ENCODE data around the gene CACNA1B. TPM values are rescaled to one million over a fixed set of nuclear protein-coding genes. Genes with fewer than 3 reads are reported as not detected.

CACNA1B gene
- total RNA-seq, 6 experiments from 2014 or later = not detected

GRCh38 chr9:138118601-138119071, 241.1 kb downstream of the CACNA1B start:
- TF ChIP-seq, protein P1, sequence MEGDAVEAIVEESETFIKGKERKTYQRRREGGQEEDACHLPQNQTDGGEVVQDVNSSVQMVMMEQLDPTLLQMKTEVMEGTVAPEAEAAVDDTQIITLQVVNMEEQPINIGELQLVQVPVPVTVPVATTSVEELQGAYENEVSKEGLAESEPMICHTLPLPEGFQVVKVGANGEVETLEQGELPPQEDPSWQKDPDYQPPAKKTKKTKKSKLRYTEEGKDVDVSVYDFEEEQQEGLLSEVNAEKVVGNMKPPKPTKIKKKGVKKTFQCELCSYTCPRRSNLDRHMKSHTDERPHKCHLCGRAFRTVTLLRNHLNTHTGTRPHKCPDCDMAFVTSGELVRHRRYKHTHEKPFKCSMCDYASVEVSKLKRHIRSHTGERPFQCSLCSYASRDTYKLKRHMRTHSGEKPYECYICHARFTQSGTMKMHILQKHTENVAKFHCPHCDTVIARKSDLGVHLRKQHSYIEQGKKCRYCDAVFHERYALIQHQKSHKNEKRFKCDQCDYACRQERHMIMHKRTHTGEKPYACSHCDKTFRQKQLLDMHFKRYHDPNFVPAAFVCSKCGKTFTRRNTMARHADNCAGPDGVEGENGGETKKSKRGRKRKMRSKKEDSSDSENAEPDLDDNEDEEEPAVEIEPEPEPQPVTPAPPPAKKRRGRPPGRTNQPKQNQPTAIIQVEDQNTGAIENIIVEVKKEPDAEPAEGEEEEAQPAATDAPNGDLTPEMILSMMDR (IDR thresholded peaks at IDR 0.05) = no peak
- H3K27me3 Mint-ChIP-seq (ENCODE audit: insufficient read depth) = peaks cover 4% of the 10 kb centered on the region; the same call in 1 of the 2 replicates
- DNase-seq = no peak
- peaks cover 70% of the 10 kb centered on the region for H3K9me3 Mint-ChIP-seq
- no peaks in the 10 kb centered on the region; the same call in 1 of the 2 replicates for H3K36me3 Mint-ChIP-seq (ENCODE audit: low read depth)
- no peak overlapping the region for H3K4me3 Mint-ChIP-seq
- H3K4me1 Mint-ChIP-seq (ENCODE audit: low read depth) = no peaks in the 10 kb centered on the region
- H3K27ac Mint-ChIP-seq = no peak overlapping the region

DNA sequence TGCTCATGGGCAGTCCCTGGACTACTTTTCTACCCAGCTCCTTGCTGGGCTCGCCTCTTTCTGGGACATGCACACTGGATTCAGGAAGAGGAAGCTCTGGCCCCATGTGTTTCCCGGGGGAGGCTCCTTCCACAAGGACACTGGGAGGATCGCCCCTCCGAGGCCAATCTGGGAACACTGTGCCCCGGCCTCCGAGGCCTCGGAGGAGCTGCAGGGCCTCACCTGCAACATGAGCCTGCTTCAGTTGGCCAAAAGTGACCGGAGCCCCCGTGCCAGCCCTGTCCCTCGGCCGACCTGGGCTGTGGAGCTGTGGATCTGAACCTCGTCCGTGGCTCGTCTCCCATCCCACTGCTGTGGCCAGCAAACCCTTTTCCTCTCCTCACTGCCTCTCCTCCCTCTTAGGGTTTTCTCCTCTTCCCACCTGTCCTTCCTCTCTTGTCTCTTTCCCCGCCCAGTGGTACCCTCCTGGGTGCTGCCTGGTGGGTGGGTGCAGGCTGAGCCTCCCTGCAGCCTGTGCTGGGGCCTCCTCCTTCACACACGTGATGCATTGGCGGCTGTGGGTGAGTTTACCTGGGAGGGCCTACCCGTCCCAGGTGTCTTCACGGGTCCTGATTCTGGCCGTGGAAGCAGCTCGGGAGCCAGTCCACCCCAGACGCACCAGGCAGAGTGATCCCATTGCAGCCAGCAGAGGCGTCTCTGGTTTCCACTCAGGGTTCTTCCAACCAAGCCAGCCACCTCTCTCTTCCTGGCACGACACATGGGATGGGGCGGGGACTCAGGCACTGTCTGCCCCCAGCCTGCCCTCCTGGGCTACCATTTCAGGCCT, 241.8 kb downstream of the CACNA1B start:
- TF ChIP-seq, protein P1 (IDR thresholded peaks at IDR 0.05) = no peak
- peaks cover 73% of the 10 kb centered on the region for H3K9me3 Mint-ChIP-seq
- no peaks in the 10 kb centered on the region; the same call in 1 of the 2 replicates for H3K36me3 Mint-ChIP-seq (ENCODE audit: low read depth)
- no peak overlapping the region for H3K27ac Mint-ChIP-seq
- H3K27me3 Mint-ChIP-seq (ENCODE audit: insufficient read depth) = peaks cover 4% of the 10 kb centered on the region; the same call in 1 of the 2 replicates
- H3K4me1 Mint-ChIP-seq (ENCODE audit: low read depth) = no peaks in the 10 kb centered on the region
- no peak for DNase-seq
- H3K4me3 Mint-ChIP-seq = no peak overlapping the region

DNA sequence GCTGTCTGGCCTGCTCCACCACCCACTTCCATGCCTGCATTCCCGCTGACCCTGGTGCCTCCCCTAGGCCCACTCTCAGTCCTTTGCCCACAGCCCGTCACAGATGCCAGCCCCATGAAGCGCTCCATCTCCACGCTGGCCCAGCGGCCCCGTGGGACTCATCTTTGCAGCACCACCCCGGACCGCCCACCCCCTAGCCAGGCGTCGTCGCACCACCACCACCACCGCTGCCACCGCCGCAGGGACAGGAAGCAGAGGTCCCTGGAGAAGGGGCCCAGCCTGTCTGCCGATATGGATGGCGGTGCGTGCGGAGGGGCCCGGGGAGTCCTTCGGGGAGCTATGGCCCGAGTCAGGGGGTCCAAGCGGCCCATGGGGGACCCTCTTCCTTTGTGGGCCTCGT, 242.5 kb downstream of the CACNA1B start:
- Mint-ChIP-seq H3K36me3 (ENCODE audit: low read depth) (no peaks in the 10 kb centered on the region; the same call in 1 of the 2 replicates), H3K4me3 (no peak overlapping the region), H3K9me3 (peaks cover 72% of the 10 kb centered on the region), H3K4me1 (ENCODE audit: low read depth) (no peaks in the 10 kb centered on the region), H3K27ac (no peak overlapping the region), H3K27me3 (ENCODE audit: insufficient read depth) (peaks cover 4% of the 10 kb centered on the region; the same call in 1 of the 2 replicates)
- no peak for DNase-seq
- TF ChIP-seq, protein P1 (IDR thresholded peaks at IDR 0.05) = no peak

DNA sequence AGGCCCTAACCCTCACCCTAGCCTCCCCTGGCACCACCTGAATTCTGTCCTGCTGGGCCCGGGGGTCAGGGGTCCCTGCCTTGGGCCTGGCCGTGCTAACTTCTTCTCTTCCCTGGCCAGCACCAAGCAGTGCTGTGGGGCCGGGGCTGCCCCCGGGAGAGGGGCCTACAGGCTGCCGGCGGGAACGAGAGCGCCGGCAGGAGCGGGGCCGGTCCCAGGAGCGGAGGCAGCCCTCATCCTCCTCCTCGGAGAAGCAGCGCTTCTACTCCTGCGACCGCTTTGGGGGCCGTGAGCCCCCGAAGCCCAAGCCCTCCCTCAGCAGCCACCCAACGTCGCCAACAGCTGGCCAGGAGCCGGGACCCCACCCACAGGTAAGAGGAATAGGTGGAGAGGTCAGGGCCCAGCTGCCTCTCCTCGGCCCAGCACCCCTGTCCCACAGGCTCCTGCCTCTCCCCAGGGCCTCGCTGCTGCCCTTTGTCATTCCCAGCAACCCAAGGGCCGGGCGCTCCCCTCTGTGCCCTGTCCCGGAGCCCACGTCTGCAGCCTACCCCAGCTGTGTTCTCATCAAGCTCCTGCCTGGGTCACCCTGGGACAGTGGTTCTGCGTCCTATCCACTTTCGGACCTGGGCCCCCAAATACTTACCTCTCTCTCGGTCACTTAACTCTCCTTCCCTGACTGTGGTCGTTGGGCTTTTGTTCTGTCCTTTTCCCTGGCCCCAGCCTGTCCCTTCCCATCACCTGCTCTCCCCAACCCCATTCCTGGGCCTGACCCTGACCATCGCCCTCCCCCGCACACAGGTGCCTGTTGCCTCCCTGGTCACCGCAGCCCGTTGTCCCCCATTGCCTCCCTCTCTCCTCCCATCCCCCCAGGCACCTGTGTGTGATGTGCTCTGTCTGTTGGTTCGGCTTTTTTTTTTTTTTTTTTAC, 243.2 kb downstream of the CACNA1B start:
- no peak overlapping the region for H3K27ac Mint-ChIP-seq
- H3K9me3 Mint-ChIP-seq = peaks cover 75% of the 10 kb centered on the region
- TF ChIP-seq, protein P1 (IDR thresholded peaks at IDR 0.05) = no peak
- no peaks in the 10 kb centered on the region; the same call in 1 of the 2 replicates for H3K36me3 Mint-ChIP-seq (ENCODE audit: low read depth)
- no peaks in the 10 kb centered on the region for H3K4me1 Mint-ChIP-seq (ENCODE audit: low read depth)
- no peak for DNase-seq
- H3K27me3 Mint-ChIP-seq (ENCODE audit: insufficient read depth) = peaks cover 4% of the 10 kb centered on the region; the same call in 1 of the 2 replicates
- no peak overlapping the region for H3K4me3 Mint-ChIP-seq

DNA sequence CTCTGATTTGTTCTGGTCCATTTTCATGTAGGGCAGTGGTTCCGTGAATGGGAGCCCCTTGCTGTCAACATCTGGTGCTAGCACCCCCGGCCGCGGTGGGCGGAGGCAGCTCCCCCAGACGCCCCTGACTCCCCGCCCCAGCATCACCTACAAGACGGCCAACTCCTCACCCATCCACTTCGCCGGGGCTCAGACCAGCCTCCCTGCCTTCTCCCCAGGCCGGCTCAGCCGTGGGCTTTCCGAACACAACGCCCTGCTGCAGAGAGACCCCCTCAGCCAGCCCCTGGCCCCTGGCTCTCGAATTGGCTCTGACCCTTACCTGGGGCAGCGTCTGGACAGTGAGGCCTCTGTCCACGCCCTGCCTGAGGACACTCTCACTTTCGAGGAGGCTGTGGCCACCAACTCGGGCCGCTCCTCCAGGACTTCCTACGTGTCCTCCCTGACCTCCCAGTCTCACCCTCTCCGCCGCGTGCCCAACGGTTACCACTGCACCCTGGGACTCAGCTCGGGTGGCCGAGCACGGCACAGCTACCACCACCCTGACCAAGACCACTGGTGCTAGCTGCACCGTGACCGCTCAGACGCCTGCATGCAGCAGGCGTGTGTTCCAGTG, 244.0 kb downstream of the CACNA1B start:
- TF ChIP-seq, protein P1 (IDR thresholded peaks at IDR 0.05) = no peak
- H3K36me3 Mint-ChIP-seq (ENCODE audit: low read depth) = no peaks in the 10 kb centered on the region; the same call in 1 of the 2 replicates
- H3K27me3 Mint-ChIP-seq (ENCODE audit: insufficient read depth) = no peaks in the 10 kb centered on the region
- H3K4me1 Mint-ChIP-seq (ENCODE audit: low read depth) = no peaks in the 10 kb centered on the region
- H3K9me3 Mint-ChIP-seq = peaks cover 70% of the 10 kb centered on the region
- DNase-seq = no peak
- no peak overlapping the region for H3K4me3 Mint-ChIP-seq
- H3K27ac Mint-ChIP-seq = no peak overlapping the region

Data from HFFc6 (cell line).